Measurements from ENCODE around the gene HCFC1.

The HCFC1 gene

DNA sequence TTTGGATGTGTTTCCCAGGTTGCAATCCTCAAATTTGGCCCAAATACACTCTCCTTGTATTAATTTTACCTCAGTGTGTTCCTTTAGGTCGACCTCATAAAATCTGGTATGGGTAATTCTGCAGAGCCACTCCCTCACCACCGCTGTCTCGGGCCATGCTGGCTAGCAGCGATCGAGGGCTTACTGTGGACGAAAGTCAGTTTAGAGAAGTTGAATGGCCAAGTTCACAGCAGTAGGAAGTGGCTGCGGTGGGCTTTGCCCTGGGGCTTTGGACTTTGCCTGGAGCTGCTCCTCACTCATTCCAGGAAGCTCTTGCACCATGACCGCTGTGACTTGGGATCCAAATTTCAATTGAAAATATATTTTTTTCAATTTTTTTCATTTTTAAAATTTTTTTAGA is 20.6 kb upstream of the HCFC1 start:
- Histone ChIP-seq H3K9me3 (replicated peaks; ENCODE audit: insufficient read depth, low read length) (no peaks in the 10 kb centered on the region), H3K4me2 (ENCODE audit: low read depth, low read length) (no peak overlapping the region), H3K4me1 (ENCODE audit: low read length) (no peaks in the 10 kb centered on the region), H3K27ac (ENCODE audit: low read length) (no peak overlapping the region), H3K36me3 (replicated peaks; ENCODE audit: insufficient read depth, low read length) (no peaks in the 10 kb centered on the region), H2AFZ (ENCODE audit: low read length) (no peak overlapping the region), H3K79me2 (ENCODE audit: low read length) (no peaks in the 10 kb centered on the region), H3F3A (ENCODE audit: insufficient read depth, low read length) (no peaks in the 10 kb centered on the region), H3K9me2 (replicated peaks; ENCODE audit: insufficient read depth, low read length) (no peaks in the 10 kb centered on the region), H3K27me3 (replicated peaks; ENCODE audit: insufficient read depth, low read length) (no peaks in the 10 kb centered on the region), H4K20me1 (ENCODE audit: insufficient read depth, low read length) (no peaks in the 10 kb centered on the region), H3K9ac (ENCODE audit: low read length) (no peak overlapping the region), H3K4me3 (ENCODE audit: low read length) (no peak overlapping the region)
- TF ChIP-seq EZH2 (optimal IDR thresholded peaks at IDR 0.05; ENCODE audit: low read depth, low read length) = no peak
- TF ChIP-seq EZH2phosphoT487 (IDR thresholded peaks at IDR 0.05; ENCODE audit: low read length) = no peak
- TF ChIP-seq, protein P1, sequence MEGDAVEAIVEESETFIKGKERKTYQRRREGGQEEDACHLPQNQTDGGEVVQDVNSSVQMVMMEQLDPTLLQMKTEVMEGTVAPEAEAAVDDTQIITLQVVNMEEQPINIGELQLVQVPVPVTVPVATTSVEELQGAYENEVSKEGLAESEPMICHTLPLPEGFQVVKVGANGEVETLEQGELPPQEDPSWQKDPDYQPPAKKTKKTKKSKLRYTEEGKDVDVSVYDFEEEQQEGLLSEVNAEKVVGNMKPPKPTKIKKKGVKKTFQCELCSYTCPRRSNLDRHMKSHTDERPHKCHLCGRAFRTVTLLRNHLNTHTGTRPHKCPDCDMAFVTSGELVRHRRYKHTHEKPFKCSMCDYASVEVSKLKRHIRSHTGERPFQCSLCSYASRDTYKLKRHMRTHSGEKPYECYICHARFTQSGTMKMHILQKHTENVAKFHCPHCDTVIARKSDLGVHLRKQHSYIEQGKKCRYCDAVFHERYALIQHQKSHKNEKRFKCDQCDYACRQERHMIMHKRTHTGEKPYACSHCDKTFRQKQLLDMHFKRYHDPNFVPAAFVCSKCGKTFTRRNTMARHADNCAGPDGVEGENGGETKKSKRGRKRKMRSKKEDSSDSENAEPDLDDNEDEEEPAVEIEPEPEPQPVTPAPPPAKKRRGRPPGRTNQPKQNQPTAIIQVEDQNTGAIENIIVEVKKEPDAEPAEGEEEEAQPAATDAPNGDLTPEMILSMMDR (IDR thresholded peaks at IDR 0.05; ENCODE audit: low read length) = no peak
- DNase-seq = no peak

DNA sequence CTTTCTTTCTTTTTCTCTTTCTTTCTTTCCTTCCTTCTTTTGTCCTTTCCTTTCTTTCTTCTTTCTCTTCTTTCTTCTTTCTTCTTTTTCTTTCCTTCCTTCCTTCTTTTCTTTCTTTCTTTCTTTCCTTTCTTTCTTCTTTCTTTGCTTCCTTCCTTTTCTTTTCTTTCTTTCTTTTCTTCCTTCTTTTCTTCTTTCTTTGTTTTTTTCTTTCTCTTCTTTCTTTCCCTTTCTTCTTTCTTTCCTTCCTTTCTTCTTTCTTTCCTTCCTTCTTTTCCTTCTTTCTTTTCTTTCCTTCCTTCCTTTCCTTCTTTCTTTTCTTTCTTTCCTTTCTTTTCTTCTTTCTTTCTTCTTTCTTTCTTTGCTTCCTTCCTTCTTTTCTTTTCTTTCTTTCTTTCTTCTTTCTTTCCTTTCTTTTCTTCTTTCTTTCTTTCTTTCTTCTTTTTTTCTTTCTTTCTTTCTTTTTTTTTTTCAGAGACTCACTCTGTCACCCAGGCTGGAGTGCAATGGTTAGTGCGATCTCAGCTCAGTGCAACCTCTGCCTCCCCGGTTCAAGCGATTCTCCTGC is 19.5 kb upstream of the HCFC1 start:
- Histone ChIP-seq H3K9me3 (replicated peaks; ENCODE audit: insufficient read depth, low read length) (no peaks in the 10 kb centered on the region), H3K79me2 (ENCODE audit: low read length) (no peaks in the 10 kb centered on the region), H3K4me1 (ENCODE audit: low read length) (no peaks in the 10 kb centered on the region), H3K4me2 (ENCODE audit: low read depth, low read length) (no peak overlapping the region), H3K27ac (ENCODE audit: low read length) (no peak overlapping the region), H3F3A (ENCODE audit: insufficient read depth, low read length) (no peaks in the 10 kb centered on the region), H2AFZ (ENCODE audit: low read length) (no peak overlapping the region), H3K4me3 (ENCODE audit: low read length) (no peak overlapping the region), H3K9ac (ENCODE audit: low read length) (no peak overlapping the region), H4K20me1 (ENCODE audit: insufficient read depth, low read length) (no peaks in the 10 kb centered on the region), H3K9me2 (replicated peaks; ENCODE audit: insufficient read depth, low read length) (no peaks in the 10 kb centered on the region), H3K36me3 (replicated peaks; ENCODE audit: insufficient read depth, low read length) (no peaks in the 10 kb centered on the region), H3K27me3 (replicated peaks; ENCODE audit: insufficient read depth, low read length) (no peaks in the 10 kb centered on the region)
- DNase-seq = no peak
- TF ChIP-seq, protein P1 (IDR thresholded peaks at IDR 0.05; ENCODE audit: low read length) = no peak
- TF ChIP-seq EZH2 (optimal IDR thresholded peaks at IDR 0.05; ENCODE audit: low read depth, low read length) (no peak), EZH2phosphoT487 (IDR thresholded peaks at IDR 0.05; ENCODE audit: low read length) (no peak)

DNA sequence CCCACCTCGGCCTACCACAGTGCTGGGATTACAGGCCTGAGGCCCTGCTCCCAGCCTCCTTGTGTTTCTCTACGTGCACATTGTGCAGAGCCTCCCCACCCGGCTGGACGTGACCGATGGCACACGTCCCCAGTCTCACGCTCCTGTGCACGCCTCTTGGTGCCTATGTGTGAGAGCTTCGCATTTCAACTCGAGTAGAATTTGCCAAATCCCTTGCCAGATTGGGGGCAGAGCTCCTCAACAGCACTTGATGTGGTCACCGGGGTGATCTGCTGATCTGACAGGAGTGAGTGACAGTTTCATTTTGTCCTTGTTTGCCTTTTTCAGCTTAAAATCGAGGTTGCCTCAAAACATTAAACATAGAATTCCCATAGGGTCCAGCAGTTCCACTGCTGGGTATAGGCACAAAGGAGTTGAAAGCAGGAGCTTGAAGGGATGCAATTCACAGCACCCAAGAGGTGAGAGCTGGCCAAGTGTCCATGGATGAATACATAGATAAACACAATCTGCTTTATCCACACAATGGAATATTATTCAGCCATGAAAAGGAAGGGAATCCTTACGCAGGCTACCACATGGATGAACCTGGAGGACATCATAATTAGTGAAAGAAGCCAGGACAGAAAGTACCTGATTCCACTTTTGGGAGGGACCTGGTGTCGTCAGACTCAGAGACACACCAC is 18.5 kb upstream of the HCFC1 start:
- Histone ChIP-seq H3K4me2 (ENCODE audit: low read depth, low read length) (no peak overlapping the region), H3K4me3 (ENCODE audit: low read length) (no peak overlapping the region), H4K20me1 (ENCODE audit: insufficient read depth, low read length) (no peaks in the 10 kb centered on the region), H3K27me3 (replicated peaks; ENCODE audit: insufficient read depth, low read length) (no peaks in the 10 kb centered on the region), H2AFZ (ENCODE audit: low read length) (no peak overlapping the region), H3K9me2 (replicated peaks; ENCODE audit: insufficient read depth, low read length) (no peaks in the 10 kb centered on the region), H3K36me3 (replicated peaks; ENCODE audit: insufficient read depth, low read length) (no peaks in the 10 kb centered on the region), H3K79me2 (ENCODE audit: low read length) (no peaks in the 10 kb centered on the region), H3K9ac (ENCODE audit: low read length) (no peak overlapping the region), H3K9me3 (replicated peaks; ENCODE audit: insufficient read depth, low read length) (no peaks in the 10 kb centered on the region), H3K27ac (ENCODE audit: low read length) (no peak overlapping the region), H3K4me1 (ENCODE audit: low read length) (peaks cover 4% of the 10 kb centered on the region), H3F3A (ENCODE audit: insufficient read depth, low read length) (peaks cover 3% of the 10 kb centered on the region; the same call in 1 of the 2 replicates)
- no peak for TF ChIP-seq EZH2phosphoT487 (IDR thresholded peaks at IDR 0.05; ENCODE audit: low read length)
- DNase-seq = no peak

DNA sequence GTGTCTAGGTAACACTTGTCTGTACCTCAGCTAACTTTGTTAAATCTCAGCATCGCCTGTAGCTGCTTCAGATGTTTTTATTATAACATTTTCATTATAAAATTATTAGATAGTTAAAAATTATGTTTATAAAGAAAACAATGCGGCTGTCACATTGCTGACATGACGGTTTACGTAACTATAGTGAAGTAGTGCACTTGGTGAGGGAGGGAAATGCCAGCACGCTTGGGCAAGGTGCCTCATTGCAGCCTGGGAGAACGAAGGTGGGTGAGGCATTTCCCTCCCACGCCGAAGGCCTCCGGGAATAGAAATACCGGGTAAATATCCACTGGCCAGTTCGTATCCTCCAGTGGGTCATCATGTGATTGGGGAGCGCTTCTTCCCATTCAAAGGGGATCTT is 16.9 kb upstream of the HCFC1 start:
- Histone ChIP-seq H3K9me2 (replicated peaks; ENCODE audit: insufficient read depth, low read length) (no peaks in the 10 kb centered on the region), H3K9me3 (replicated peaks; ENCODE audit: insufficient read depth, low read length) (no peaks in the 10 kb centered on the region), H3K9ac (ENCODE audit: low read length) (no peak overlapping the region), H3K4me3 (ENCODE audit: low read length) (no peak overlapping the region), H3K27ac (ENCODE audit: low read length) (no peak overlapping the region), H3K4me1 (ENCODE audit: low read length) (peaks cover 14% of the 10 kb centered on the region), H3K4me2 (ENCODE audit: low read depth, low read length) (no peak overlapping the region), H3K27me3 (replicated peaks; ENCODE audit: insufficient read depth, low read length) (no peaks in the 10 kb centered on the region), H4K20me1 (ENCODE audit: insufficient read depth, low read length) (no peaks in the 10 kb centered on the region), H3K36me3 (replicated peaks; ENCODE audit: insufficient read depth, low read length) (no peaks in the 10 kb centered on the region), H3F3A (ENCODE audit: insufficient read depth, low read length) (peaks cover 7% of the 10 kb centered on the region; the same call in 1 of the 2 replicates), H3K79me2 (ENCODE audit: low read length) (no peaks in the 10 kb centered on the region), H2AFZ (ENCODE audit: low read length) (no peak overlapping the region)
- TF ChIP-seq EZH2 (optimal IDR thresholded peaks at IDR 0.05; ENCODE audit: low read depth, low read length) (no peak), EZH2phosphoT487 (IDR thresholded peaks at IDR 0.05; ENCODE audit: low read length) (no peak)
- TF ChIP-seq, protein P1 (IDR thresholded peaks at IDR 0.05; ENCODE audit: low read length) = no peak
- no peak for DNase-seq
